Uterus (tissue), 4 donors: ENCODE data around the gene HTATSF1. TPM values are rescaled to one million over a fixed set of nuclear protein-coding genes. Genes with fewer than 3 reads are reported as not detected.

Source experiments
- DNase-seq, 2 donors: peaks; one replicate each; pipeline ENCODE4 v3.0.0-alpha.2; 2019 to 2020
- H3K27ac ChIP-seq, 2 donors: fragments of 200-600 bp; sonication (generic); 1 replicate in 1 of 2; 2 replicates in 1 of 2; pipeline ENCODE4 v1.5.1; 2016 to 2018
- H3K27me3 ChIP-seq, 2 donors: fragments of 200-600 bp; sonication (generic); one replicate each; pipeline ENCODE4 v1.5.1; 2018 to 2019; ENCODE audit warnings: control low read depth in 1 of 2
- H3K36me3 ChIP-seq, 2 donors: fragments of 200-600 bp; sonication (generic); one replicate each; pipeline ENCODE4 v1.5.1; 2019; ENCODE audit warnings: control low read depth in 1 of 2
- H3K4me1 ChIP-seq, 2 donors: fragments of 200-600 bp; sonication (generic); one replicate each; pipeline ENCODE4 v1.5.1; 2018 to 2019; ENCODE audit warnings: control low read depth in 1 of 2
- H3K4me3 ChIP-seq, 2 donors: fragments of 200-600 bp; sonication (generic); 1 replicate in 1 of 2; 2 replicates in 1 of 2; pipeline ENCODE4 v1.5.1; 2018 to 2019; ENCODE audit warnings: mild to moderate bottlenecking in 1 of 2
- H3K9me3 ChIP-seq, 2 donors: fragments of 200-600 bp; sonication (generic); one replicate each; pipeline ENCODE4 v1.5.1; 2019; ENCODE audit warnings: control low read depth in 1 of 2
- POLR2A ChIP-seq, 2 donors: fragments of 450-650 bp; IDR thresholded peaks; one replicate each; pipeline ENCODE4 v1.6.1; 2016; ENCODE audit warnings: antibody characterized with exemption in 2 of 2, mild to moderate bottlenecking in 1 of 2, moderate library complexity in 1 of 2
- intact Hi-C: fragments of 100-400 bp; cut with DNase I; formaldehyde crosslinking; loops from one replicate; pipeline ENCODE4 v1.15.1; 2023; ENCODE audit warnings: low total_unique reads
- total RNA-seq, 4 donors: library from RNA; depleted of rRNA in 3 of 4; stranded (reverse); fragments of >200 nt in 3 of 4; gene quantifications; one replicate each; pipeline versions ENCODE4 v1.1.0 to v1.2.4, GENCODE V29; 2014 to 2023
- TF ChIP-seq, protein P1 (sequence below), 4 experiments: fragments of 200-600 bp in 2 of 4; fragments of 450-650 bp in 2 of 4; sonication (generic) in 2 of 4; IDR thresholded peaks; one replicate each; pipeline ENCODE4 v1.5.1; 2016 to 2019; ENCODE audit warnings: antibody characterized with exemption in 4 of 4, mild to moderate bottlenecking in 2 of 4, moderate library complexity in 1 of 4
- donor health status: DM: yes; HTN: yes; CAD: no.

HTATSF1 gene
- total RNA-seq, 4 donors from 2014 or later: 21.0 to 111 (median 71.3) TPM

DNA sequence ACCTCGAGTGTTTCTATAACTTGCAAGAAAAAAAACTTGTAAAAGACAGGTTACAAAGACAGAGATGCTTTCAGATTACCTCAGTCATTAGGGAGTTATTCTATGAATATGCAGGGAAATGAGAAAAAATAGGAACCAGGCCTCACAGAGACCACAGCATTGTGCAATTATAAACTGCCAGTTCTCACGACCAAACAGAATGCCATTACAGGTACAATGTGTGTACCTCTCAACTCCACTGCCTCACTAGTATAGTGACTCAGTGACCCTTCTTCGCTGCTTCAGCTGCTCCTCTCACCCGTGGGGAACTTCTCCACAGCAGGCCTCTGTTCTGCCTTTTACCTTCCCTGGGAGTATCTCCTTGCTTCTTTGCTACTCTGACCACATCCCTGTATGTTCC, 2.3 kb upstream of the HTATSF1 start:
- no peaks in the 10 kb centered on the region for H3K9me3 ChIP-seq
- no peak overlapping the region for H3K27ac ChIP-seq
- TF ChIP-seq, protein P1, sequence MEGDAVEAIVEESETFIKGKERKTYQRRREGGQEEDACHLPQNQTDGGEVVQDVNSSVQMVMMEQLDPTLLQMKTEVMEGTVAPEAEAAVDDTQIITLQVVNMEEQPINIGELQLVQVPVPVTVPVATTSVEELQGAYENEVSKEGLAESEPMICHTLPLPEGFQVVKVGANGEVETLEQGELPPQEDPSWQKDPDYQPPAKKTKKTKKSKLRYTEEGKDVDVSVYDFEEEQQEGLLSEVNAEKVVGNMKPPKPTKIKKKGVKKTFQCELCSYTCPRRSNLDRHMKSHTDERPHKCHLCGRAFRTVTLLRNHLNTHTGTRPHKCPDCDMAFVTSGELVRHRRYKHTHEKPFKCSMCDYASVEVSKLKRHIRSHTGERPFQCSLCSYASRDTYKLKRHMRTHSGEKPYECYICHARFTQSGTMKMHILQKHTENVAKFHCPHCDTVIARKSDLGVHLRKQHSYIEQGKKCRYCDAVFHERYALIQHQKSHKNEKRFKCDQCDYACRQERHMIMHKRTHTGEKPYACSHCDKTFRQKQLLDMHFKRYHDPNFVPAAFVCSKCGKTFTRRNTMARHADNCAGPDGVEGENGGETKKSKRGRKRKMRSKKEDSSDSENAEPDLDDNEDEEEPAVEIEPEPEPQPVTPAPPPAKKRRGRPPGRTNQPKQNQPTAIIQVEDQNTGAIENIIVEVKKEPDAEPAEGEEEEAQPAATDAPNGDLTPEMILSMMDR (IDR thresholded peaks at IDR 0.05): no peak
- TF ChIP-seq POLR2A (IDR thresholded peaks at IDR 0.05): no peak
- intact Hi-C loops: no loop called here
- H3K4me3 ChIP-seq: no peak overlapping the region
- H3K27me3 ChIP-seq: peaks cover 0 to 9% of the 10 kb centered on the region in 2 donors
- DNase-seq: no peak
- H3K4me1 ChIP-seq: no peaks in the 10 kb centered on the region
- H3K36me3 ChIP-seq: no peaks in the 10 kb centered on the region

DNA sequence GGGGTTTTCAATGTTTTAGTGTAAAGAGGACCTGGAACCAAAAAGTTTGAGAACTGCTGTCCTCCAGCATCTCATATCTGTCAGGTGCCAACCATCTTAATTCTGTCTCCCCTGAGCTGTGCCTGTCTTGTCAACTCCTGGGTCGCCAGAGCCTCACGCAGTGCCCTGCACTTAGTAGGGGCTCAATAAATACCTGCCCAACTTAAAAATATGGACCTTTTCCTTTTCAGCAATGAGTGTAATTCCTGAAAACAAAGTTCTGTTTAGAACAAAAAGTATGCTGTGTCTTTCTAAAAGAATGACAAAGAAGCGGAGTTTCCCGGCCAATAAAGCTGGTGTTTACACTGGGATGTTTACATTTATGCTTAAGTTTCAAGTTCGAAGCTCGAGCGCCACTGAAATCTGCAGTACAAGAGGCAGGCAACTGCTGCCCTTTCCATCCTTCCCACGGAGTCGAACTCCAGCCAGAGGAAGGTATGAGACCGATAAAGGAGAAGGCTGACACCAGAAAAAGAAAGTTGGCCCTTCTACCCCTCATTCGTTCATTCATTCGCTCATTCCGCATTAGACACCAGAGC, 1.1 kb upstream of the HTATSF1 start:
- intact Hi-C loops: no loop called here

DNA sequence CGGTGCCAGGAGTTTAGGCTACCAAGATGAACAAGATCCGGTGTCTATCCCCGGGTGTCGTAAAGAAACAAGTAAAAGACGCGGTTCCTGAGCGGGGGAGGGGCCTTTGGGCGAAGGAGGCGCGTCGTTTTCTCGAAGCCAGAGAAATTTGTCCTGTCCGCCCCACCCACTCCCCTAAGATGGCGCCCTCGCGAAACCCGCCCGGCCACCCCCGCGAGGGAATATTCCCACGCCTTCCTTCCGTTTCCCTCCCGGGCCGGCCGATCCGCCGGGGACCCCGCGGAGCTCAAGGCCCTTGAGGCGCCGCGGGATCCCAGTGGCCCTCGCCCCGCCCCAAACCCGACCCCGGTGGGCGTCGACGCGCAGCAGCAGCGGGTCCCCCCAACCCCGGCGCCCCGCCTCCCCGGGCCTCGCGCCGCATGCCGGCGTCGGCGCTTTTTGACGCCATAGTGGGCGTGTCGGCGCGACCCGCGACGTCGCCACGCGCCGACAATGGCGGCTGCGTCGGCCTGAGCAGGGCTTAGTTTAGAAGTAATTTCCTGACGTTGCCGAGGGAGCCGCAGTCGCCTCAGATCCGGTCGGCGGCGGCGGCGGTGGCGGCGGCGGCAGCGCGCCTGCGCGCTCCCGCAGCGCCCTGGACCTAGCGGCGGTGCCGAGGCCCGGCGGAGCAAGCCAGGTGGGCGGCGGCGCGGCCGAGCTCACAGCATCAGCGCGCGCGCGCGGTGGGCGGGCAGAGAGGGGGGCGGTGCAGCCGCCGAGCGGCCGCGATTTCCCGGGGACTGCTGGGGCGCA, 432 bp upstream of the HTATSF1 start:
- Histone ChIP-seq H3K9me3 (no peaks in the 10 kb centered on the region), H3K36me3 (no peaks in the 10 kb centered on the region), H3K4me1 (no peaks in the 10 kb centered on the region), H3K4me3 (peak overlapping the region; percentile 42 to 55), H3K27ac (peak overlapping the region; percentile 95 to 97), H3K27me3 (no peaks in the 10 kb centered on the region)
- TF ChIP-seq, protein P1 (IDR thresholded peaks at IDR 0.05): no peak
- TF ChIP-seq POLR2A (IDR thresholded peaks at IDR 0.05): peak in 1 of 2 donors; percentile 32
- peak; percentile 86 to 90 for DNase-seq
- intact Hi-C loops: no loop called here

More for the DNA sequence above, 1.1 kb upstream of the HTATSF1 start:
- H3K4me1 ChIP-seq: no peaks in the 10 kb centered on the region
- no peaks in the 10 kb centered on the region for H3K36me3 ChIP-seq
- peak overlapping the region; percentile 42 to 55 for H3K4me3 ChIP-seq
- H3K9me3 ChIP-seq: no peaks in the 10 kb centered on the region
- DNase-seq: no peak
- TF ChIP-seq, protein P1 (IDR thresholded peaks at IDR 0.05): no peak
- TF ChIP-seq POLR2A (IDR thresholded peaks at IDR 0.05): no peak
- H3K27me3 ChIP-seq: peaks cover 0 to 4% of the 10 kb centered on the region in 2 donors
- H3K27ac ChIP-seq: peak overlapping the region; percentile 95 to 97

DNA sequence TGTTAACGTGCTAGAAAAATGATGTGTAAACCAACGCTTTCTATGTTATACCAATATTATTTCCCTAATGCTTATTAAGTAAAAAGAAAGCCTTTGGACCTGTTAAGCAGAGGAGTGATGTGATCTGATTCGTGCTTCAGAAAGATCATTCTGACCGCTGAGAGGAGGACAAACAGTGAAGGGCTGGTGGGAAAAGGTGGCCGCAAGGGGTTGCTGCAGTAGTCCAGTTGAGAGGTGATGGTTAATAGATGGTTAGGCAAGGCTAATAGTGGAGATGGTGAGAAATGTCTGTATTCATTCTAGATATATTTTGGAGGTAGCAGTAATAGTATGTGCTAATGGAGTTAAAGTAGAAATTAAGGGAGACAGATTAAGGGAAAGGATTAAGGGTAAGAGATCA, 21.7 kb downstream of the HTATSF1 start:
- no peaks in the 10 kb centered on the region for H3K4me1 ChIP-seq
- no peaks in the 10 kb centered on the region for H3K9me3 ChIP-seq
- H3K27me3 ChIP-seq: peaks cover 0 to 4% of the 10 kb centered on the region in 2 donors
- no peaks in the 10 kb centered on the region for H3K36me3 ChIP-seq
- no peak overlapping the region for H3K4me3 ChIP-seq
- intact Hi-C loops: no loop called here
- TF ChIP-seq, protein P1 (IDR thresholded peaks at IDR 0.05): no peak
- no peak for TF ChIP-seq POLR2A (IDR thresholded peaks at IDR 0.05)
- no peak overlapping the region for H3K27ac ChIP-seq
- no peak for DNase-seq

DNA sequence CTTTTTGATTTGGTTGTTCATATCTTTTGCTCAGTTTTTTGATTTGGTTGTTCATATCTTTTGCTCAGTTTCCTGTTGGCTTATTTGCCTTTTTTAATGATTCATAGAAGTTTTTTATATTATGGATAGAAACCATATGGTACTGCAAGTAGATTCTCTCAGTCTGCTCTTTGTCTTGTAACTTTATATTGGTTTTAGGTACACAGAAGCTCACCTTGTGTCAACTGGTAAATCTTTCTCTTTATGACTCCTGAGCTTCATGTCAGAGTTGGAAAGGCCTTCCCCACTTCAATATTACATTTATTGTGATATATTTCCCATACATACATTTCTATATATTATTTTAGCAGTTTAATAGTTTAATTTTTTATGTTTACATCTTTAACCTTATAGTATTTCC, 26.4 kb downstream of the HTATSF1 start:
- H3K36me3 ChIP-seq: no peaks in the 10 kb centered on the region
- peaks cover 0 to 4% of the 10 kb centered on the region in 2 donors for H3K27me3 ChIP-seq
- no peak for DNase-seq
- intact Hi-C loops: no loop called here
- TF ChIP-seq, protein P1 (IDR thresholded peaks at IDR 0.05): no peak
- no peak for TF ChIP-seq POLR2A (IDR thresholded peaks at IDR 0.05)
- H3K27ac ChIP-seq: no peak overlapping the region
- H3K9me3 ChIP-seq: no peaks in the 10 kb centered on the region
- no peaks in the 10 kb centered on the region for H3K4me1 ChIP-seq
- no peak overlapping the region for H3K4me3 ChIP-seq
